Epithelial cell of proximal tubule (primary cell): ENCODE data around the gene CELSR3. TPM values are rescaled to one million over a fixed set of nuclear protein-coding genes. Genes with fewer than 3 reads are reported as not detected.
A peak's percentile ranks its signal among the peaks of the same experiment; 100 is the strongest.

ENCODE experiments used
- DNase-seq: peaks from one replicate; pipeline ENCODE4 v3.0.0-alpha.2; 2011; ENCODE audit warnings: low read depth
- H3K4me3 ChIP-seq: 2 replicates; pipeline ENCODE4 v1.5.1; 2011; ENCODE audit warnings: low read depth, mild to moderate bottlenecking, low read length
- CTCF ChIP-seq: conservative IDR thresholded peaks from 2 replicates; pipeline ENCODE4 v1.5.1; 2012; ENCODE audit warnings: low read depth, mild to moderate bottlenecking, low read length
- total RNA-seq: library from RNA; depleted of rRNA; stranded (reverse); fragments of >200 nt; gene quantifications from 2 replicates; pipeline ENCODE4 v1.2.3, GENCODE V29; 2015

Gene CELSR3
- total RNA-seq, 1 donor from 2014 or later, result 2.5 TPM

GRCh38 chr3:48635222-48636021 is 27.3 kb downstream of the CELSR3 start, which contains the start of gene SLC26A6:
TSS of gene SLC26A6 (minus strand) at chr3:48635461. CDS start at chr3:48635393, 68 bp downstream.
- DNase-seq, result peak; percentile 47
- peak; percentile 74 for TF ChIP-seq CTCF
- H3K4me3 ChIP-seq, result peak within 1 kb of the TSS; percentile 90

GRCh38 chr3:48634661-48635221 is 27.9 kb downstream of the CELSR3 start:
- no peak for DNase-seq
- H3K4me3 ChIP-seq, result peak overlapping the region; percentile 90
- TF ChIP-seq CTCF, result no peak

DNA sequence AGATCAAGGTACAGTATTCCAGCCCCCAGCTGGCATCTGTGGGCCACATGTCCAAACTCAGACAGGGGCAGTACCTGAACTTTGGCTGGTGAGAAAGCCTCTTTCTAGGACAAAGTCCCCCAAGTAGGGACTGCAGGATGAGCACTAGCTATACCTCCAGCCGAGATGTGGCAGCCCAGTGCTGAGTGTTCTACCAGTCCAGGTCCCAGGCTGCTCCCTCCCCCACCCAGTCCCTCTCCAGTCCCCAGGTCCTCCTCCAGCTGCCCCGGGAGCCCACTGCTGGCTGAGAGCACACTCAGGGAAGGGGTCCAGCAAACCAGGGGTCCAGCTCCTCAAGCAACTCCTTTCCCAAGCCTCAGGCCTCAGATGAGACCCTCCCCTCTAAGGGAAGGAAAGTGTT is 28.9 kb downstream of the CELSR3 start:
- TF ChIP-seq CTCF, result no peak
- DNase-seq, result no peak
- peak overlapping the region; percentile 90 for H3K4me3 ChIP-seq

GRCh38 chr3:48633256-48633655 is 29.4 kb downstream of the CELSR3 start:
- TF ChIP-seq CTCF, result no peak

GRCh38 chr3:48631516-48632448 is 30.9 kb downstream of the CELSR3 start:
- no peak overlapping the region for H3K4me3 ChIP-seq
- DNase-seq, result no peak
- TF ChIP-seq CTCF, result no peak

More at GRCh38 chr3:48633256-48633655, 29.4 kb downstream of the CELSR3 start:
- no peak overlapping the region for H3K4me3 ChIP-seq
- no peak for DNase-seq

DNA sequence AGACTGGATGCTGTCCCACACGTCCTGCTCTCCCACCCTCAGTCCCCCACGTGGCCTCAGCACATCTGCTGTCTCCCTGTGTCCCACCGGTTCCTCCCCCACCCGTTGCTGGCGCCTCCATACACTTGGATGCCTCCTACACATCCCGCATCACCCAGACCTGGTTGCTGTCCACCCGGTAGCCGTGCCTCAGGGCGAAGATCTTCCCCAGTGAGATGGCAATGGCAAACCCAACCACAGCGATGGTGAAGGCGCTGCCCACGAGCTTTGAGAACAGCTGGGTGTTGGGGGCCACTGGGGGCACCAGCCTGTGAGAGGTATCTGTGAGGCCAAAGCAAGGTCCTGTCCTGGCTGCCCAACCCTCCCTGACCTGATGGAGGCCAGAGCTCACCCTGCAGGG is 31.9 kb downstream of the CELSR3 start:
- no peak for DNase-seq
- TF ChIP-seq CTCF, result no peak
- no peak overlapping the region for H3K4me3 ChIP-seq
